OCI-LY1 (cell line): ENCODE results near the gene SLC19A2.

Experiments used
- H2AFZ ChIP-seq: fragments of 200-600 bp; sonication (generic), shearing (Covaris generic); 2 replicates; pipeline ENCODE4 v1.6.0; 2014; ENCODE audit warnings: antibody characterized with exemption, mild to moderate bottlenecking, low read length
- H3F3A ChIP-seq: fragments of 200-600 bp; sonication (generic), shearing (Covaris generic); 2 replicates; pipeline ENCODE4 v1.6.0; 2014; ENCODE audit warnings: mild to moderate bottlenecking, antibody characterized with exemption, low read length, moderate library complexity; ENCODE audit not compliant: insufficient read depth
- H3K27ac ChIP-seq: fragments of 200-600 bp; sonication (generic); 2 replicates; pipeline ENCODE4 v1.5.1; 2014; ENCODE audit warnings: low read length, mixed run types, mild to moderate bottlenecking, low read depth; ENCODE audit not compliant: poor library complexity, severe bottlenecking
- H3K27me3 ChIP-seq: fragments of 200-600 bp; sonication (generic); 2 replicates; pipeline ENCODE4 v1.6.0; 2014; ENCODE audit warnings: antibody characterized with exemption, mild to moderate bottlenecking, low read length, moderate library complexity; ENCODE audit not compliant: insufficient read depth
- H3K36me3 ChIP-seq: fragments of 200-600 bp; sonication (generic); 2 replicates; pipeline ENCODE4 v1.6.1; 2014; ENCODE audit warnings: mild to moderate bottlenecking, antibody characterized with exemption, low read length, moderate library complexity, mixed read lengths; ENCODE audit not compliant: insufficient read depth
- H3K4me1 ChIP-seq: fragments of 200-600 bp; sonication (generic); 2 replicates; pipeline ENCODE4 v1.5.1; 2014; ENCODE audit warnings: mild to moderate bottlenecking, low read length, moderate library complexity; ENCODE audit not compliant: insufficient read depth, severe bottlenecking
- H3K4me2 ChIP-seq: fragments of 200-600 bp; sonication (generic), shearing (Covaris generic); 2 replicates; pipeline ENCODE4 v1.6.1; 2014; ENCODE audit warnings: low read length
- H3K4me3 ChIP-seq: fragments of 200-600 bp; sonication (generic); 2 replicates; pipeline ENCODE4 v1.5.1; 2014; ENCODE audit warnings: low read length, low read depth, mild to moderate bottlenecking, mixed read lengths; ENCODE audit not compliant: poor library complexity, severe bottlenecking
- H3K79me2 ChIP-seq: fragments of 200-600 bp; shearing (Covaris generic); 2 replicates; pipeline ENCODE4 v1.6.1; 2016; ENCODE audit warnings: mixed run types, low read length, mixed read lengths; ENCODE audit not compliant: insufficient read depth
- H3K9ac ChIP-seq: fragments of 200-600 bp; sonication (generic), shearing (Covaris generic); 2 replicates; pipeline ENCODE4 v1.6.1; 2014; ENCODE audit warnings: mild to moderate bottlenecking, low read length, mixed read lengths
- H3K9me2 ChIP-seq: fragments of 200-600 bp; sonication (generic), shearing (Covaris generic); 2 replicates; pipeline ENCODE4 v1.6.1; 2014; ENCODE audit warnings: low read depth, mild to moderate bottlenecking, low read length, mixed read lengths
- H3K9me3 ChIP-seq: fragments of 200-600 bp; shearing (Covaris generic); 2 replicates; pipeline ENCODE4 v1.6.1; 2014; ENCODE audit warnings: low read length, mixed read lengths
- H4K20me1 ChIP-seq: fragments of 200-600 bp; sonication (generic), shearing (Covaris generic); 2 replicates; pipeline ENCODE4 v1.6.0; 2016; ENCODE audit warnings: mild to moderate bottlenecking, low read length; ENCODE audit not compliant: insufficient read depth
- EZH2 ChIP-seq: fragments of 200-600 bp; sonication (generic), shearing (Covaris generic); IDR thresholded peaks from 2 replicates; pipeline ENCODE4 v1.8.0; 2017; ENCODE audit warnings: borderline replicate concordance, mixed run types, mild to moderate bottlenecking, antibody characterized with exemption, low read length, moderate library complexity, mixed read lengths
- TF ChIP-seq, protein P1 (sequence below): fragments of 200-600 bp; sonication (generic), shearing (Covaris generic); IDR thresholded peaks from 2 replicates; pipeline ENCODE4 v1.5.1; 2017; ENCODE audit warnings: mild to moderate bottlenecking, antibody characterized with exemption, low read length, moderate library complexity, mixed read lengths

SLC19A2 gene

DNA sequence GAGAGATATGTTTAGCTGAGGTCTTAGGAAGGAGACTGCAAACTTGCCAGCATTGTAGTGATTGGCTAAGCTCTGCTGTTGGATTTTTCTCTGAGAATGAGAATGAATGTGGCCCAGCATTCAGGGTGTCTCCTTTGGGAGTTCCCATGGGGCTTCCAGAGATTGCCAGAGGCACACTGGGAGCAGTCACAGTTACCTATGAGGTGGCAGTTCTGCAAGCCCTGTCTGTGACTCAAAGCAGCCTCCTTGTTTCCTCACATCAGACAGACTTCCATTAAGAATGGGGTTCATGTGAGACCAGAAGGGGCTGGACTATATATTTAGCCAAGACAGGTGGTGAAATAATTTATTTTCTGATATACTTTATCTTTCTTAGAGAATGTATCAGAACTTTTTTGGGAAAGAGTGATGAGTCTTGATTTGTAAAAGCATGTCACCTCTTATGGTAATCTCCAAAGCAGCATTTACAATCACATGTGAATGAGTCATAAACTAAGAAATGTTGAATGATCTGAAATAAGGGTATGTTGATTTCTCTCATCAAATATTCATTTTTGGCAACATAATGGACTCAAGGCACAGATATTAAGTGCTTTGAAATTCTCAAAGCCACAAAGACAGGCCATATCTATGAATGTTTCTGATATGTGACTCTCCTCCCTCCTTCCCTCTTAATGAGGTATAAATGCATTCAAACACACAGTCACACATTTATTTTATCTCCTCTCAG is 9.5 kb upstream of the SLC19A2 start:
- Histone ChIP-seq H3K9me2 (no peaks in the 10 kb centered on the region), H3K27ac (no peak overlapping the region), H3F3A (no peaks in the 10 kb centered on the region), H4K20me1 (no peaks in the 10 kb centered on the region), H2AFZ (no peak overlapping the region), H3K36me3 (no peaks in the 10 kb centered on the region), H3K4me1 (no peaks in the 10 kb centered on the region), H3K79me2 (no peaks in the 10 kb centered on the region), H3K9me3 (no peaks in the 10 kb centered on the region), H3K4me3 (no peak overlapping the region), H3K4me2 (no peak overlapping the region), H3K9ac (no peak overlapping the region), H3K27me3 (0 out of 2 replicates have a peak, but pooled peaks cover 4% of the 10 kb centered on the region)
- TF ChIP-seq, protein P1, sequence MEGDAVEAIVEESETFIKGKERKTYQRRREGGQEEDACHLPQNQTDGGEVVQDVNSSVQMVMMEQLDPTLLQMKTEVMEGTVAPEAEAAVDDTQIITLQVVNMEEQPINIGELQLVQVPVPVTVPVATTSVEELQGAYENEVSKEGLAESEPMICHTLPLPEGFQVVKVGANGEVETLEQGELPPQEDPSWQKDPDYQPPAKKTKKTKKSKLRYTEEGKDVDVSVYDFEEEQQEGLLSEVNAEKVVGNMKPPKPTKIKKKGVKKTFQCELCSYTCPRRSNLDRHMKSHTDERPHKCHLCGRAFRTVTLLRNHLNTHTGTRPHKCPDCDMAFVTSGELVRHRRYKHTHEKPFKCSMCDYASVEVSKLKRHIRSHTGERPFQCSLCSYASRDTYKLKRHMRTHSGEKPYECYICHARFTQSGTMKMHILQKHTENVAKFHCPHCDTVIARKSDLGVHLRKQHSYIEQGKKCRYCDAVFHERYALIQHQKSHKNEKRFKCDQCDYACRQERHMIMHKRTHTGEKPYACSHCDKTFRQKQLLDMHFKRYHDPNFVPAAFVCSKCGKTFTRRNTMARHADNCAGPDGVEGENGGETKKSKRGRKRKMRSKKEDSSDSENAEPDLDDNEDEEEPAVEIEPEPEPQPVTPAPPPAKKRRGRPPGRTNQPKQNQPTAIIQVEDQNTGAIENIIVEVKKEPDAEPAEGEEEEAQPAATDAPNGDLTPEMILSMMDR = no peak
- no peak for TF ChIP-seq EZH2

DNA sequence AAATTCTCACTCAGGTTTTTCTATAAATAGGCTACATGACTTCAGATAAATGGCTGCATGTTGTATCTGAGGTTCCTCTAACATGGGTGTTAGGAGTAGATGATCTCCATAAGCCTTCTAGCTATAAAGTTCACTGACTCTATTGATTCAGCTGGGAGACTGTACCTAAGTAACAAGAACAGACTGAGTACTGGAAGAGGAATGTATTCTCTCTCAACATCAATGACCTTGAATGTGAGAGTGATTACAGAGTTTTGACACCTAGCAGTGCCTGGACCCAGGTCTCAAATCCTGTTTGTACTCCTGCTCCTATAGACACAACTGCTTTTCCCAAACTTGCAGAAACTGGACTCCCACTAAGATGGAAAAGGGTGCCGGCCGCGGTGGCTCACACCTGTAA is 8.6 kb upstream of the SLC19A2 start:
- Histone ChIP-seq H3K27ac (no peak overlapping the region), H3K4me2 (no peak overlapping the region), H3F3A (no peaks in the 10 kb centered on the region), H3K9me2 (no peaks in the 10 kb centered on the region), H3K79me2 (no peaks in the 10 kb centered on the region), H3K4me1 (no peaks in the 10 kb centered on the region), H3K36me3 (no peaks in the 10 kb centered on the region), H3K4me3 (no peak overlapping the region), H2AFZ (no peak overlapping the region), H3K9ac (no peak overlapping the region), H4K20me1 (no peaks in the 10 kb centered on the region), H3K9me3 (no peaks in the 10 kb centered on the region), H3K27me3 (0 out of 2 replicates have a peak, but pooled peaks cover 4% of the 10 kb centered on the region)
- no peak for TF ChIP-seq EZH2
- TF ChIP-seq, protein P1 = no peak

DNA sequence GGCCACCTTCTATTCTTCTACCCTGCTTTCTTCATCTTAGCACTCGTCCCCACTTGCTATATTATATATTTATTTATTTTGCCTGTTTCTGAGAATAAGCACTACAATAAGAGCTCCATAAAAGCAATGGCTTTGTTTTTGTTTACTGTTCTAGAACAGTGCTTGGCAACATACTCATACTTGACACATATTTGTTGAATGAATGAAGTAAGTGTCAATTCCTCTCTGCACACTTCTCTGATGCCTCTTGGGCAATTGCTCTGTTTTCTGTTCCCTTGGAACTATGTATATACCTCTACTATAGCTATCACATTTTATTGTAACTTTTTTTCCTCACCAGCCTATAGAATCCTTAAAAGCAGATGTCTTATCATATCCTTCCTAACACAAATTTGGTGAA is 7.5 kb upstream of the SLC19A2 start:
- Histone ChIP-seq H3K9me2 (no peaks in the 10 kb centered on the region), H3K4me2 (no peak overlapping the region), H3K27ac (no peak overlapping the region), H3K4me3 (no peak overlapping the region), H3K36me3 (no peaks in the 10 kb centered on the region), H3K9me3 (no peaks in the 10 kb centered on the region), H3K4me1 (no peaks in the 10 kb centered on the region), H2AFZ (no peak overlapping the region), H3K79me2 (no peaks in the 10 kb centered on the region), H4K20me1 (no peaks in the 10 kb centered on the region), H3K27me3 (0 out of 2 replicates have a peak, but pooled peaks cover 4% of the 10 kb centered on the region), H3F3A (no peaks in the 10 kb centered on the region), H3K9ac (no peak overlapping the region)
- no peak for TF ChIP-seq EZH2
- TF ChIP-seq, protein P1 = no peak
